GM13977 (cell line): ENCODE data around the gene UBE2O.

Experiments
- DNase-seq: peaks from one replicate; pipeline ENCODE4 v3.0.0; 2012; ENCODE audit warnings: low spot score
- CTCF ChIP-seq: IDR thresholded peaks from 2 replicates; pipeline ENCODE4 v1.5.1; 2012; ENCODE audit warnings: mild to moderate bottlenecking, control low read depth; ENCODE audit not compliant: insufficient read depth; ENCODE audit errors: extremely low read depth, missing control alignments
- in situ Hi-C: fragments of 300-500 bp; cut with MboI; formaldehyde crosslinking; loops from one replicate; pipeline ENCODE4 v1.12.0; 2022; ENCODE audit warnings: low sequenced_read_pairs, low pct_unique_long_range_greater_than_20kb, mixed read lengths, inconsistent platforms; ENCODE audit not compliant: unreplicated experiment

UBE2O gene

GRCh38 chr17:76472726-76473125 lies 19.8 kb upstream of the UBE2O start:
- in situ Hi-C loops, result no loop called here
- TF ChIP-seq CTCF, result no peak
- DNase-seq, result no peak

- in situ Hi-C loops, result no loop called here
- TF ChIP-seq CTCF, result no peak
- no peak for DNase-seq
These were observed 19.3 kb upstream of the UBE2O start for GRCh38 chr17:76472258-76472645.

- TF ChIP-seq CTCF, result no peak
- no peak for DNase-seq
- in situ Hi-C loops, result no loop called here
These were observed 18.7 kb upstream of the UBE2O start for GRCh38 chr17:76471498-76472257.

GRCh38 chr17:76469991-76470739 lies 17.2 kb upstream of the UBE2O start:
- DNase-seq, result no peak
- in situ Hi-C loops, result loop anchor here (5.0 kb wide), 1 partner anchor 37 kb away; no protein-coding TSS in a partner anchor
- TF ChIP-seq CTCF, result no peak

GRCh38 chr17:76469076-76469990 lies 16.4 kb upstream of the UBE2O start:
- TF ChIP-seq CTCF, result no peak
- DNase-seq, result no peak
- in situ Hi-C loops, result loop anchor here (5.0 kb wide), 1 partner anchor 38 kb away; no protein-coding TSS in a partner anchor

- TF ChIP-seq CTCF, result no peak
- in situ Hi-C loops, result loop anchor here (5.0 kb wide), 1 partner anchor 39 kb away; no protein-coding TSS in a partner anchor
These were observed 15.7 kb upstream of the UBE2O start for GRCh38 chr17:76468634-76469010.

More at GRCh38 chr17:76468634-76469010, 15.7 kb upstream of the UBE2O start:
- DNase-seq, result no peak
